Embryonic facial prominence (tissue), 1 donor: Measurements from ENCODE around the gene OR2T34.
"Not testable (repeated sequence)": the region's sequence is repeated elsewhere in the genome, so short reads cannot be mapped to it uniquely, and the experiment has no call there.

Experiments used
- DNase-seq: peaks from one replicate; pipeline ENCODE4 v3.0.0-alpha.2; 2016; ENCODE audit errors: extremely low spot score

Gene OR2T34, protein sequence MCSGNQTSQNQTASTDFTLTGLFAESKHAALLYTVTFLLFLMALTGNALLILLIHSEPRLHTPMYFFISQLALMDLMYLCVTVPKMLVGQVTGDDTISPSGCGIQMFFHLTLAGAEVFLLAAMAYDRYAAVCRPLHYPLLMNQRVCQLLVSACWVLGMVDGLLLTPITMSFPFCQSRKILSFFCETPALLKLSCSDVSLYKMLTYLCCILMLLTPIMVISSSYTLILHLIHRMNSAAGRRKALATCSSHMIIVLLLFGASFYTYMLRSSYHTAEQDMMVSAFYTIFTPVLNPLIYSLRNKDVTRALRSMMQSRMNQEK

DNA sequence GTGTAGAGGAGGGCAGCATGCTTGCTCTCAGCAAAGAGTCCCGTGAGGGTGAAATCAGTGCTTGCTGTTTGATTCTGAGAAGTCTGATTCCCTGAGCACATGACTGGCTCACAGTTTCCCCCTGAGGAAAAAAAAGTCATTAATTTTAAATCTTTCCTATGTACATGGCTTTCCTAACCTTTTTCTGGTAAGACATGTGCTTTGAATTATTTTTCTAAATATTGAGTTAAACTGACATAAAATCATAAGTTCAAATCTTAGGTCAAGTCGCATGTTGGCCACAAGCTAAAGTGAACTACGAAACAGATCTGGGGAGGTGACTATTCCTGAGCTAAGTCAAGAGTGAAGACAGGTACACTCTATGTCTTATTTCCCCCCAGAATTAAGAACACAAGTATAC, at the start of gene OR2T34:
Gene OR2T34 (minus strand): TSS at position 101 of the 400 bp plus-strand sequence. CDS start 0 bp downstream, at position 101.
- not testable (repeated sequence) for DNase-seq

DNA sequence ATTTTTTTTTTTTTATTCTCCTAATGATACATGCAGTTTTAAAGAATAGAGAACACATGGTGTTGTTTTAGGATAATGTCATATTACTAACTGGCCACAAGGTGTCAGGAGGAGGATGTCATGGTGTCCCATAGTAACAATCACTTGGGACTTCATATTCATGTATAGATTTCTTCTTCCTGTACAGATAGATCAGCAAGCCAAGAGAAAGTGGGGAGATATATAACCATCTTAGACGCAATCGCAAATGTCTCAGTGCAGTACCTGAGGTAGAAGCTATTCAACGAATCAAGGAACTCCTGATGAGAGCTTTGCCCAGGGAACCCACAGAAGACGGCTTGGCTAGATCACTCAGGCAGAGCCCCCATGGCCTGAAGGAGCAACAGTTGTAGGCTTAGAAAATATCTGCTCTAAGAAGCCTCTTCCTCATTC, 48.0 kb upstream of the OR2T34 start:
- no peak for DNase-seq

DNA sequence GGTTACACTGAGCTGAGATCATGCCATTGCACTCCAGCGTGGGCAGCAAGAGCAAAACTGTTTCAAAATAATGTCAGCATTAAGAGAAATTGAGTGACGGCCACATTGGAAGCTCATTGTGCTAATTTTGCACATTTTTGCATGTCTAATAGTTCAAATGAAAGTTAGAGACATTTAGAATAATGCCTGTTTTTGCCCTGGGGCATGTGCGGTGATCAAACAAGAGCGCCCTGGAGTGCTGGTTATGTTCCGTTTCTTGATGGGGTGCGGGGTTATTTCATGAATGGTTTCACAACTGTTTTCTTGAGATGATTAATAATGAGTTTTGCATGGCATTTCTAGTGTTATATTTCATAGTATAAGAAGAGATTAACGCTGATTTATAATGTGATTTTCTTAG, 47.2 kb upstream of the OR2T34 start:
- no peak for DNase-seq

DNA sequence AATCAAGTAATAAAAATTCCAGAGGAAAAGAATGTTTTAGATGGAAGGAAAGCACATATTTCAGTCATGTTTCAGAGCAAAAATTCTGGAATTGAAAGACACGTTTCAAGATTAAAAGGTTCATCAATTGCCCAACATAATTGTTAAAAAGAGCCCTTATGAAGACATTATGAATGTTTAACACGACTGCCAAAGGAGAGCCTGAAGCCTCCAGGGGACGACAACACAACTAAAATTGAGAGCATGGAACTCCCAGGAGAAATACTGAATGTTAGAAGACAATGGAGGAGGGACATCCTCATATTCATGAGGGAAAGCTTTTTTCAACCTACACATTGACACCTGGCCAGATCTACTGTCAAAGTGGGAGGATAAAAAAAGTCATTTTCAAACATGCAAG, 44.3 kb upstream of the OR2T34 start:
- no peak for DNase-seq

DNA sequence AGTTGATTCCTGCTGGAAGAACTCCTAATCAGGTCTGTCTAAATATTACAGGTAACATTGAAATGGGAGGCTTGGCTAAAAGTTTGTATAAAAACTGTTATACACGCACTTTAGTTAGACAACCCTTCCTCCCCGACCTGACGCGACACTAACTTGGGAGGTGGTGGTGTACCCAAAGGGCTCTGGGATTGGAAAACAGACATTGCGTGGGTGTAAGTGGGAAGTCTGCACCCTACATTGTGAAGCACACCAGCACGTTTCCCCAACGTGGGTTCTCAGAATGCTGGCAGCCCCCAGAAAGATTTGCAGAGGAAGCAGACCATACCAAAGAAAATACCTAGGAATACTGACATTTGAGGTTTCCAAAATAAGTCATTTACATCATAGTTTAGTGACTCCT, 43.6 kb upstream of the OR2T34 start:
- no peak for DNase-seq

DNA sequence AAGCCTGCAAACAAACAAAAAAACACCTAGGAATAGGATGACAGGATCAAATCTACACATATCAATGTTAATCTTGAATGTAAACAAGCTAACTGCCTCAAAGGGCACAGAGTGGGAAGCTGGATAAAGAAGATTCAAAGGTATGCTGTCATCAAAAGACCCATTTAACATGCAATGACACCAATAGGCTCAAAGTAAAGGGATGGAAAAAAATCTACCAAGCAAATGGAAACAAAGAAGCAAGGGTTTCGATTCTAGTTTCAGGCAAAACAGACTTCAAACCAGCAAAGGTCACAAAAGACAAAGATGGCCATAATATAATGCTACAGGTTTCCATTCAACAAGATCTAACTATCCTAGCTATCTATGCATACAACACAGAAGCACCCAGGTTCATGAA, 39.2 kb upstream of the OR2T34 start:
- DNase-seq, result no peak

DNA sequence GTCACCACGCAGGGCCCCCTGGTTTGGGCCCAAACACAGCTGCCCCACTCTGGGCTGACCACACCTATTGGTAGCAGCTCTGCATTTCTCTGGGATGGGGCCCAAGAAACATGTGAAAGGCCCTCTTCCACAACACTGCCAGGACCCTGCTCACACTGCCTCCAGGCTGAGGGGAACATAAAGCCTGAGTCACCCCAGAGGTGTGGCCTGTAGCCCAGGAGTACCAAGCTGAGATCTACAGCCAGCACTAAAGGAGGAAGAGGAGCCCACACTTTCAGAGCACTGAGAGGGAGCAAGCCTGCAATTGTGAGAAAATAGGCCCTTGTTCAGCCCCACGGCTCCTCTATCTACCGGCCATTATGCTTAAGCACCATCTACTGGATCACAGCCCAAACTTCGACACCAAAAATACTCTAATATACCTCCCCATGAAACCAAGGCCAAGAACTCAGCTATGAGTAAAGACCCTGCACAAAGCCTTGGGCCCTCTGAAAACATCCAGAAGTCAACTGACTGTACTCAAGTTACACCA, 37.4 kb upstream of the OR2T34 start:
- no peak for DNase-seq

DNA sequence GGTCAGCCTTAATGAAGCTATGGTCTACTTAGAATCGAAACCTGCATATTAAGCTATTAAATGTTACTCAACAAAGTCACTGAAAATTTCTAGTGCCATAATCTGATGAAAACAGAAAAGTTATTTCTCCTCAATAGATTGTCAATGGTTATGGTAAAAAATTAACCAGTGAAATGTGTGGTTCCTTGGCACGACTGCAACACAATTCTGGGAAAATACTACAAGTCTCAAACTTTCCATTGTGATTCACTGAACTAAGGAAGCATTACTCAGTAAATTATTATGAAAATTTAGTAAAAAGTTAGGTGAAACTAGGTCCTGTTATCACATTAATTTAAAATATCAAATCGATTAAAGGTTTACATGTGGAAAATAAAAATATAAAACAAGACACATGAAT, 35.7 kb upstream of the OR2T34 start:
- no peak for DNase-seq

DNA sequence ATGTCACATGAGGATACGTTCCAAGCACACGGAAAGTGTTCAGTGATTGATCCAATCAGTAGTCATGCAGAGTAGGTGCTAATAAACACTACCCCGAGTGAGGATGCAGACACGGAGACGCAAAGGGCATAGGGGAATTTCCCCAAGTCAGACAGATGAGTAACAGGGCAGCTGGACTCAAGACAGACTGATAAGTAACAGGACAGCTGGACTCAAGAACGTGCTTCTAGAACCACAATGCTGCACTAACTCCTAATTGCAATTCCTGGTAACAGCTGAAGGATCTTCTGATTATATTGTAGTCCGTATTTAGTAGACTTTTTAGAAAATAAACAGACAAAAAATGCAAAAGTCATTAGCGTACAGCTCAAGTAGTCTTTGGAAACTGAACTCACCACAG, 24.8 kb upstream of the OR2T34 start:
- DNase-seq, result no peak

DNA sequence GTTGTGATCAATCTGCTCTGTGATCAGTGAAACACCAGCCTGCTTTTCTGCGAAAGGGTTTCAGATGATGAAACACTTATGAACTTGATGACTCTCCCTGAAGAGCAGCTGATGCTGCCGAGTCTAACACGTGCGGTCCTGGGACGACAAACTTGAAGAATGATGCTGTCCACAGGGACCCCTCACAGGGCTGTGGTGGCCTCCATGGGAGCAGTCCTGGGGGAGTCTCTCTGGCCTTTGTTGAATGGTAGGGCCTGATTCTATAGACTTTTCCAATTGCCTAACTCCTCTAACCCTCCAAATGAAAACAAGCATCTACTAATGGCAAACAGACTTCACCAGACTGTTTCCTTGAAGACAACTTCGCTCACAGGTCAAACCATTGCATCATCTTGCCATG, 23.0 kb upstream of the OR2T34 start, which contains the start of gene OR2T10:
Gene OR2T10 (minus strand): TSS at position 112 of the 400 bp plus-strand sequence. CDS start 3,932 bp downstream, outside the sequence.
- DNase-seq, result no peak

DNA sequence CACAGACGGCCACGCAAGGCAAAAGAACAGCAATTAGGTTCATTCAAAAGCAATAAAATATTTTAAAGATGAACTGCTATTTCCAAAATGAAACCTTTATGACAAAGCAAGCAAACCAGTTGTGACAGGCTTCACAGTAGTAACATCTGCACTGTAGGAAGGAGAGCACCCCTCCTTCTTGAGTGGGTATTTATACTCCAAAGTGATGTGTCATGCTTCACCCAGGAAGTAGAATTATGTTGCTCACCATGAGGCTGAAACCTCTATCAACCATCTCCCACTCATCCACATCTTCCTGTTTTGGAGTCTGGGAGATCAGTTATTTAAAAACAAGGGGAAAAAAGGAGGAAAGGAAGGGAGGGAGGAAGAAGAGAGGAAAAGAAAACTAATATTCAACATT, 22.1 kb upstream of the OR2T34 start:
- no peak for DNase-seq

DNA sequence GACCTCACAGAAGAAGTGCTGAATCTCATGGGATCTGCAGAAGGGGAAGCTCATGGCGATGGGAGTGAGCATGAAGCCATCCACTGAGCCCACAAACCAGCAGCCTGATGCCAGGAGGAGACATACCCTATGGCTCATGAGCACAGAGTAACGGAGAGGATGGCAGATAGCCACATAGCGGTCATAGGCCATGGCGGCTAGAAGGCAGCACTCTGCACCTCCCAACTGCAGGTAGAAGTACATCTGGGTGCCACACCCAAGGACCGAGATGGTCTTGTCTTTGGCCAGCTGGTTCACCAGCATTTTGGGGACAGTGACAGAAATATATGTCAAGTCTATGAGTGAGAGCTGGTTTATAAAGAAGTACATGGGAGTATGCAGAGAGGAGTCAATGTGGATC, 18.7 kb upstream of the OR2T34 start:
- no peak for DNase-seq

DNA sequence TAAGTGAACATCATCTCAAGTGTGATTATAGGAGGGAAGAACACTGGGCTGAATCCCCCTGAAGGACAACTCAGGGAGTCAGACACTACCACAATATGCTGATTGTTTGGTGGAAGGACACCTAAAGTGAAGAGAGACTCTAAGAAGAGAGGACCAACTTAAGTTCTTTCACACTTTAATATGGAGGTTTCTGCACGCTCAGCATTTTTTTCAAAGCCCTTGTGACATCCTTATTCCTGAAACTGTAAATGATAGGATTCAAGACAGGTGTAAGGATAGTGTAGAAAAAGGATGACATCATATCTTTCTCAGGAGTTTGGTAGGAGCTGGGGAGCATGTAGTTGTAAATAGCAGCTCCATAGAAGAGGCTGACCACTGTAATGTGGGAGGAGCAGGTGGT, 18.1 kb upstream of the OR2T34 start:
- DNase-seq, result no peak

DNA sequence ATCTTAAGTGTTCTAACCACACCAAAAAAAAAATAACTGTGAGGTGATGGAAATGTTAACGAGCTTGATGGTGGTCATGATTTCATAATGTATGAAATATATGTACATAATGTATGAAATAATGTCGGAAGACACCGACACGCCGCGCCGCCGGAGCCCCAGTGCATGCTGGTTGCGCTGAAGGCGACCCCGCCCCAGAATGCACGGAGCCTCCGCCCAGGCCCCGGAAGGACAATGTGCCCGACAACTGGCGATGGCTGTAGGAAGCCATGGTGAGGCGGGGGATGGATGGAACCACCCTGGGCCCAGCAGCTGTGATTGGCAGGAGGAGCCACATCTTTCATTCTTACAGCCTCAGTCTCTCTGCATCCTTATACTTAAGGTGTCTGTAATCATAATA, 15.5 kb upstream of the OR2T34 start:
- no peak for DNase-seq

DNA sequence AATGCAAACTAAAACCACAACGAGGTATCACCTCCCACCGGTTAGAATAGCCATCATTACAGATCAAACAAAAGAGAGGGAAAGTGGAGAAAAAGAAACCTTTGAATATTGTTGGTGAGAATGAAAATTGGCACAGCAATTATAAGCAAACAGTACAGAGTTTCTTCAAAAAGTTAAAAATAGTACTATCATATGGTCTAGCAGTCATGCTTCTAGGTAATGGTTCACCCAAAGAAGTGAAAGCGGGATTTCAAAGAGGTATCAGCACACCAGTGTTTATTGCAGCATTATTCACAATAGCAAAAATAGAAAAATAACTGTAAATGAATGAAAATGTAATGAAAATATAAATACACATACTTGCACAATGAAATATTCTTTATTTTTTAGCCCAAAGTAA, 14.8 kb upstream of the OR2T34 start:
- no peak for DNase-seq

DNA sequence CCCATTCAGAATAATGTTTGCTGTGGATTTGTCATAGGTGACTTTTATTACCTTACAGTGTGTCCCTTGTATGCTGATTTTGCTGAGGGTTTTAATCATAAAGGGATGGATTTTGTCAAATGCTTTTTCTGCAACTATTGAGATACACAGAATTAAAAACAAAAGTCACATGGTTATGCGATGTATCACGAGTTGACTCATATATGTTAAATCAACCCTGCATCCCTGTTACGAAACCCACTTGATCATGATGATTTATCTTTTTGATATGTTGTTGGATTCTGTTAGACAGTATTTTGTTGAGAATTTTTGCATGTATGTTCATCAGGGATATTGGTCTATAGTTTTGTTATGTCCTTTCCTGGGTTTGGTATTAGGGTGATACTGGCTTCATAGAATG, 10.7 kb upstream of the OR2T34 start:
- no peak for DNase-seq

DNA sequence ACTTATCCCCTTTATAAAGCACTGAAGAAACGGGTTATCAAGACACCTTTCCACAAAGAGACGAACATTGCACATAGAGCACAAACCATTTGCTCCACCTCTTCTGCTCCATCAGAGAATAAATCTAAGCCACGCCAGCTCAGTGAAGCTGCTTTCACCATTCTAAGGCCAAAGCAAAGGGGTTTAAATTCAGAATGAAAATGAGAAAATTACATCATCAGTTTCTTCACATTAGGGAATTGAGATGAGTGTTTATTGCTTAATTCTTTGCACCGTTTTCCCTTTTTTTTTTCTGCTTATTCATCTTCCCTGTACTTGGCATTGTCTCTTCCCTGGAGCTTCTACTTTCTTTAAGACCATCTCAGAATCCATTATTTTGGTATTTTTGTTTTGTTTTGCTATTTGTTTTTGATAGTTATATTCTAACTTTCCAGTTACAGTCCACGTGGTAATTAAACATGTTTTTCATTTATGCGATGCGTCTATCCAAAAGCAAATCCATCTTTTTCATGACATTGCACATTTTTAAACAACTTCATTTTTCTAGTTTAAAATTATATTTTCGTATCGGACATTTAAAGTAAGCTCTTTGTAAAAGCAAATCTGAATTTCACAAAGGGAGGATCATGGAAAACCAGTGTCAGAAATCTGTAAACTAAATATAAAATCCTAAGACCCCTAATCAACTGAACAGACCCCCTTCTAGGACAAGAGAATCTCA, 1.9 kb upstream of the OR2T34 start:
- no peak for DNase-seq

DNA sequence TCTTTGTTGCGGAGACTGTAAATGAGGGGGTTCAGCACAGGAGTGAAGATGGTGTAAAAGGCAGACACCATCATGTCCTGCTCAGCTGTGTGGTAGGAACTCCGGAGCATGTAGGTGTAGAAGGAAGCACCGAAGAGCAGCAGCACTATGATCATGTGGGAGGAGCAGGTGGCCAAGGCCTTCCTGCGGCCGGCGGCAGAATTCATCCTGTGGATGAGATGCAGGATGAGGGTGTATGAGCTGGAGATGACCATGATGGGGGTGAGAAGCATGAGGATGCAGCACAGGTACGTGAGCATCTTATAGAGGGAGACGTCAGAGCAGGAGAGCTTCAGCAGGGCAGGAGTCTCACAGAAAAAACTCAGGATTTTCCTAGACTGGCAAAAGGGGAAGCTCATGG, 701 bp downstream of the OR2T34 start:
- DNase-seq, result not testable (repeated sequence)

DNA sequence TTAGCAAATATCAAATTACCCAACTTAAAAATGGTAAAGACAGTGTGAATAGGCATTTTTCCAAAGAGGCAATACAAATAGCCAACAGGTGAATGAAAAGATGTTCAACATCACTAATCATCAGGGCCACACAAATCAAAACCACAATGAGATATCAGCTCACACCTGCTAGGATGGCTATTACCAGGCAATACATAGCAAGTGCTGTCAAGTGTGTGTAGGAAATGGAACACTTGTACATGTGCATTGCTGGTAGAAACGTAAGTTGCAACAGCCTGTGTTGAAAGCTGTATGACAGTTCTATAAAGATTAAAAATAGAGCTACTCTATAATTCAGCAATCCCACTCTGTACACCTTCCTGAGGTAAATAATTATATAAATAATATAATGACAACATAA, 2.5 kb downstream of the OR2T34 start:
- DNase-seq, result not testable (repeated sequence)

DNA sequence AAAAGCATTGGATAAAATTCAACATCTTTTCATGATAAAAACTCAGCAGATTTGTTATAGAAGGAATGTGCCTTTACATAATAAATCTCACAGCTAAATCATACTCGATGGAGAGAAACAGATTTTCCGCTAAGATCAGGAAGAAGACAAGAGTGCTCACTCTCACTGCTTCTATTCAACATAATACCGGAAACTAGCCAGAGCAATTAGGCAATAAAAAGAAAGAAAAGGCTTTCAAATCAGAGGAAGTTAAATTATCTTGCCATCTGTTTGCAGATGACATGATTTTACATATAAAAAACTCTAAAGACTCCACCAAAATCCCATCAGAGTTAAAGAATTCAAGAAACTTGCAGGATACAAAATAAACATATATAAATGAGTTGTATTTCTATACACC, 3.7 kb downstream of the OR2T34 start:
- not testable (repeated sequence) for DNase-seq

DNA sequence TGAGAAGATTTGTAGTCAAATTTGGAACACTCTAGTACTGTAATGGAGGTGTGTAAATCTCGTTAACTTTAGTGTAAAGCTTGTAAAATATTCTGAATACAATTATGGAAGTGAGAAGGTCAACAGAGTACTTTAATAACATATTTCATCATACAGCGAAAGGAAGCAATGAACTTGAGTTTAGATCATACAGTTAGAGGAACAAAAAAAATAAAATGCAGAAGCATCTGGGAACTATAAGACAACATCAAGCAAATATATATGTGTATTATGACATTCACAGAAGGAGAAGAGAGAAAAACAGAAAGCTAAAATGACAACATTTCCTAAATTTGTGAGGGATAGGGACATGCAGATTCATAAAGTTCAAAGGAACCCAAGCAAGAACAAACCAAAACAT, 5.5 kb downstream of the OR2T34 start:
- DNase-seq, result not testable (repeated sequence)

DNA sequence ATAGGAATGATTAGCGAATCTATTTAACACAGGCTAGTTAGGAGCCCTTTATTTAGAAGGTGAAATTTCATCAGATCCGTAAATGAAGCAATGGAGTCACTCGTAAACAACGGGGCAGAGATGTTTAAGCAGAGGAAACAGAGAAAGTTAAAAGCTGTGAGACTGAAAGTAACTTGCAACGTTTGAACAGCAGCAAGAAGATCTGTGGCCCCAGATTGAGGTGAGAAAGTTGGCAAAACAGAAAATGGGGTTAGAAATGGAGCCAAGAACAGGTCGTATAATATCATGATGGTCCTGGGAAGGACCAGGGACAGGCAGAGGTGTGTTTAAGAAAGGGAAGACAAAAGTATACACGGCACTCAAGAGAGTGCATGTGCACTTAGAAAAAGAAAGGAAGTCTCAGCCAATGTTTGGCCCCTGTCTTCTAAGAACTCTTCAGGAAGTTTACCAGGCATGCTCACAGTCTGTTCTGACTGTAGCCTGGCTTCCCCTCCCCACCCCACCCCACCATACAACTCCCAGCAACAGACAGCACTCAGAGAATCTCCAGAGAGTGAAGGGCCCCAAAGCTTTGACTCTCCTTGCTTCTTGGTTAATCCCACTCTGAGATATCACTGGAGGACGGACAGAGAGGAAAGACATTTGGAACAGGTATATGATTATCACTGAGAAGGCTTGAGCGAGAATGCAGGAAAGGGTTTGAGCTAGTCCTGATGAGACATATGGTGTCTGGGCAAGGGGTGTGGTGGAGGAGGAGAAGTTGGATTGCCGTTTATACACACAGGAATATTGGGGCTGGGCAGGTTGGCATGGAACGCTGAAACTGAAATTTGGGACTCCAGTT, 8.8 kb downstream of the OR2T34 start:
- not testable (repeated sequence) for DNase-seq
